ENCODE measurements around the gene KAT8. TPM values are rescaled to one million over a fixed set of nuclear protein-coding genes. Genes with fewer than 3 reads are reported as not detected.

KAT8 gene
- total and polyA plus RNA-seq, 10 of the 15 experiments (the other 5 are each of a cell fraction or from before 2014, with no cell fraction given): 5.5 to 55.8 (median 39.6) TPM

- intact Hi-C loops (cut with micrococcal nuclease; ENCODE audit: unreplicated experiment) (loop anchor here (5.0 kb wide), 1 partner anchor 35 kb away; no protein-coding TSS in a partner anchor), in situ Hi-C loops (cut with MboI) (no loop called here)
- ChIA-PET SMC1A (ENCODE audit: uncharacterized antibody, unreplicated experiment) (no interaction called here), RAD21 (ENCODE audit: unreplicated experiment) (interaction anchor here (1.5 to 2.8 kb wide), 3 partner anchors 9 to 35 kb away, joined by 6 to 12 read pairs (median 6); partner anchors contain the start of gene KAT8), POLR2A (interaction anchor here (0.6 to 3.1 kb wide), 5 partner anchors 10 to 153 kb away, joined by 3 to 13 read pairs (median 5); partner anchors contain the start of genes KAT8, ZNF646 and ZNF668), CTCF (interaction anchor here (0.9 to 1.6 kb wide), 3 partner anchors 10 to 34 kb away, joined by 4 to 6 read pairs (median 5); no protein-coding TSS in a partner anchor)
- H3K4me3 ChIP-seq: peak overlapping the region; percentile 74
- H3K27ac ChIP-seq (ENCODE audit: control insufficient read depth, insufficient read depth): peak overlapping the region; percentile 81
- H3K27me3 ChIP-seq (replicated peaks in 1 of 2; ENCODE audit: control insufficient read depth in 2 of 2, insufficient read depth in 2 of 2, low read length in 1 of 2): no peaks in the 10 kb centered on the region
- 35% methylated on average over 6 of the region's 6 CpGs for WGBS (ENCODE audit: insufficient coverage, insufficient replicate concordance, low lambda C conversion rate, missing lambda C conversion rate)
- ATAC-seq: peak; percentile 79
- TSS peak; percentile 62 for BruUV-seq (replicated peaks)
- no peaks in the 10 kb centered on the region for H3K9me3 ChIP-seq (replicated peaks; ENCODE audit: control insufficient read depth, insufficient read depth, low read length)
- peak overlapping the region; percentile 91 for H2AFZ ChIP-seq (ENCODE audit: control insufficient read depth, low read depth, low read length)
- H3K36me3 ChIP-seq (ENCODE audit: control insufficient read depth in 2 of 2, insufficient read depth in 2 of 2, low read length in 1 of 2): peaks cover 0 to 4% of the 10 kb centered on the region in 2 experiments; a peak in 3 of 4 replicates
- H3K79me2 ChIP-seq (ENCODE audit: control insufficient read depth, insufficient read depth, low read length): peaks cover 13% of the 10 kb centered on the region
- H4K20me1 ChIP-seq (ENCODE audit: control insufficient read depth, insufficient read depth): no peaks in the 10 kb centered on the region
- peak; percentile 54 for DNase-seq (ENCODE audit: low read depth, low spot score)
- H3K4me2 ChIP-seq (ENCODE audit: control insufficient read depth, insufficient read depth): peak overlapping the region; percentile 77
- FAIRE-seq: peak; percentile 68
- peak overlapping the region; percentile 91 for H3K9ac ChIP-seq (ENCODE audit: control insufficient read depth, insufficient read depth, low read length)
- H3K4me1 ChIP-seq (ENCODE audit: control insufficient read depth, insufficient read depth, low read length): peaks cover 22% of the 10 kb centered on the region
- TF ChIP-seq IKZF2 (IDR thresholded peaks at IDR 0.05) (0 out of 4 replicates have a peak, but pooled peaks have one; percentile 9 to 22), YY1 (IDR thresholded peaks at IDR 0.05; ENCODE audit: low read depth, low read length) (no peak), RCOR1 (conservative IDR thresholded peaks at IDR 0.05; ENCODE audit: low read depth, low read length) (no peak; the same call in 1 of the 2 replicates), NBN (IDR thresholded peaks at IDR 0.05) (0 out of 2 replicates have a peak, but pooled peaks have one; percentile 9), NFXL1 (IDR thresholded peaks at IDR 0.05; ENCODE audit: borderline replicate concordance) (no peak), TCF12 (IDR thresholded peaks at IDR 0.05; ENCODE audit: low read depth, low read length) (0 out of 2 replicates have a peak, but pooled peaks have one; percentile 11)
These were observed 10.0 kb upstream of the KAT8 start for GRCh38 chr16:31107465-31107867.

All from GM12878 (cell line).